Breast epithelium (tissue), 4 donors: ENCODE data around the gene RIF1. TPM values are rescaled to one million over a fixed set of nuclear protein-coding genes. Genes with fewer than 3 reads are reported as not detected.

Source experiments
- DNase-seq, 2 donors: peaks; one replicate each; pipeline ENCODE4 v3.0.0-alpha.2; 2019; ENCODE audit warnings: low spot score in 2 of 2
- H3K27ac ChIP-seq, 2 donors: fragments of 200-600 bp; sonication (generic) in 1 of 2; one replicate each; pipeline ENCODE4 v1.5.1; 2016 to 2019; ENCODE audit warnings: mild to moderate bottlenecking in 1 of 2
- H3K27me3 ChIP-seq, 2 donors: fragments of 200-600 bp; sonication (generic) in 1 of 2; one replicate each; pipeline versions ENCODE4 v1.5.1 to v1.6.0; 2017 to 2019; ENCODE audit warnings: control low read depth in 1 of 2, mild to moderate bottlenecking in 1 of 2
- H3K36me3 ChIP-seq: fragments of 200-600 bp; one replicate; pipeline ENCODE4 v1.5.1; 2019
- H3K4me1 ChIP-seq, 2 donors: fragments of 200-600 bp; sonication (generic); one replicate each; pipeline ENCODE4 v1.5.1; 2016 to 2019; ENCODE audit warnings: control low read depth in 1 of 2
- H3K4me3 ChIP-seq, 3 donors: fragments of 200-600 bp; sonication (generic); 1 replicate in 2 of 3; 2 replicates in 1 of 3; pipeline ENCODE4 v1.5.1; 2016 to 2019; ENCODE audit warnings: mild to moderate bottlenecking in 3 of 3, moderate library complexity in 2 of 3
- H3K9me3 ChIP-seq, 2 donors: fragments of 200-600 bp; sonication (generic) in 1 of 2; one replicate each; pipeline ENCODE4 v1.5.1; 2016 to 2019; ENCODE audit warnings: control low read depth in 1 of 2
- CTCF ChIP-seq, 3 donors: fragments of 450-650 bp; IDR thresholded peaks; one replicate each; pipeline ENCODE4 v1.5.1; 2016 to 2017; ENCODE audit warnings: antibody characterized with exemption in 3 of 3, mild to moderate bottlenecking in 3 of 3, moderate library complexity in 3 of 3
- POLR2A ChIP-seq: fragments of 450-650 bp; IDR thresholded peaks from one replicate; pipeline ENCODE4 v1.6.1; 2016; ENCODE audit warnings: antibody characterized with exemption, mild to moderate bottlenecking, moderate library complexity
- POLR2AphosphoS5 ChIP-seq, 3 donors: sonication (generic); formaldehyde crosslinking; IDR thresholded peaks; one replicate each; pipeline ENCODE4 v1.6.1; 2017; ENCODE audit warnings: antibody characterized with exemption in 3 of 3
- intact Hi-C: fragments of 100-400 bp; cut with DNase I; formaldehyde crosslinking; loops from one replicate; pipeline ENCODE4 v1.15.1; 2023; ENCODE audit warnings: low total_unique reads
- total RNA-seq, 3 donors: library from RNA; depleted of rRNA; stranded (reverse); fragments of >200 nt; gene quantifications; one replicate each; pipeline ENCODE4 v1.1.0, GENCODE V29; 2016

RIF1 gene
- total RNA-seq, 3 donors from 2014 or later, result 35.5 to 78.2 (median 50.5) TPM

- TF ChIP-seq POLR2AphosphoS5 (IDR thresholded peaks at IDR 0.05), result no peak
- TF ChIP-seq POLR2A, result no peak
- no peak for TF ChIP-seq CTCF (IDR thresholded peaks at IDR 0.05)
- no peaks in the 10 kb centered on the region for H3K36me3 ChIP-seq
- H3K27me3 ChIP-seq, result no peaks in the 10 kb centered on the region
- intact Hi-C loops, result no loop called here
- H3K4me3 ChIP-seq, result no peak overlapping the region
- DNase-seq, result no peak
- no peak overlapping the region for H3K27ac ChIP-seq
- H3K9me3 ChIP-seq, result no peaks in the 10 kb centered on the region
- H3K4me1 ChIP-seq, result no peaks in the 10 kb centered on the region
Measured at GRCh38 chr2:151518802-151519201, 109.1 kb downstream of the RIF1 start.

- Histone ChIP-seq H3K27ac (no peak overlapping the region), H3K27me3 (no peaks in the 10 kb centered on the region), H3K9me3 (no peaks in the 10 kb centered on the region), H3K4me3 (no peak overlapping the region), H3K4me1 (no peaks in the 10 kb centered on the region), H3K36me3 (no peaks in the 10 kb centered on the region)
- intact Hi-C loops, result no loop called here
- DNase-seq, result no peak
- TF ChIP-seq CTCF (IDR thresholded peaks at IDR 0.05), result no peak
Measured at GRCh38 chr2:151520976-151521375, 111.3 kb downstream of the RIF1 start.

- H3K9me3 ChIP-seq, result no peaks in the 10 kb centered on the region
Measured at GRCh38 chr2:151522556-151522955, 112.9 kb downstream of the RIF1 start.

GRCh38 chr2:151523850-151524249, 114.1 kb downstream of the RIF1 start:
- Histone ChIP-seq H3K4me1 (no peaks in the 10 kb centered on the region), H3K36me3 (no peaks in the 10 kb centered on the region), H3K9me3 (no peaks in the 10 kb centered on the region), H3K4me3 (no peak overlapping the region), H3K27ac (no peak overlapping the region), H3K27me3 (no peaks in the 10 kb centered on the region)
- TF ChIP-seq CTCF (IDR thresholded peaks at IDR 0.05) (no peak), POLR2A (no peak), POLR2AphosphoS5 (IDR thresholded peaks at IDR 0.05) (no peak)
- no peak for DNase-seq
- intact Hi-C loops, result no loop called here

More at GRCh38 chr2:151522556-151522955, 112.9 kb downstream of the RIF1 start:
- H3K4me1 ChIP-seq, result no peaks in the 10 kb centered on the region
- H3K27ac ChIP-seq, result no peak overlapping the region
- no peaks in the 10 kb centered on the region for H3K36me3 ChIP-seq
- TF ChIP-seq CTCF (IDR thresholded peaks at IDR 0.05) (no peak), POLR2AphosphoS5 (IDR thresholded peaks at IDR 0.05) (no peak), POLR2A (no peak)
- no peak for DNase-seq
- intact Hi-C loops, result no loop called here
- H3K27me3 ChIP-seq, result no peaks in the 10 kb centered on the region
- no peak overlapping the region for H3K4me3 ChIP-seq

GRCh38 chr2:151525821-151526373, 116.2 kb downstream of the RIF1 start:
- no peak for DNase-seq
- TF ChIP-seq CTCF (IDR thresholded peaks at IDR 0.05) (no peak), POLR2AphosphoS5 (IDR thresholded peaks at IDR 0.05) (no peak), POLR2A (no peak)
- Histone ChIP-seq H3K4me3 (no peak overlapping the region), H3K9me3 (no peaks in the 10 kb centered on the region), H3K4me1 (no peaks in the 10 kb centered on the region), H3K27ac (no peak overlapping the region), H3K27me3 (no peaks in the 10 kb centered on the region), H3K36me3 (no peaks in the 10 kb centered on the region)
- intact Hi-C loops, result no loop called here
